ENCODE data around the gene NNT.

Gene NNT

DNA sequence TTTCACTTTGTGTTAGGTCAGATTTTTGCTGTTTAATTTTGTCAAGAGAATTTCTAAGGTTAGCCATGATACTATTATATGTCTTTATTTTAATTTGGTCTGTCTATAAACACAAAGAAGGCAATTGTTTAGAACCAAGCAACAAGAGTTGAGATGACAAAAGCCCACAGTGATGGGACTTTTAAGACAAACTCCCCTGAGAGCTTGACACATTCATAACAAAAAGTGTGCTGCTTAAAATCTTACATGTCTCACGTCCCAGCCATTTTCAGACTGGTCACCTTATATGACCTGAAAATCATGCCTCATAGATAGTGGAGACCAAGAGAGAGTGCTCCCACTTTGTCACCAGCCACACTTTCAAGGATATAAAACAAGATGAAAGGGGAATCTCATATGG, 21.6 kb upstream of the NNT start:
- H3K36me3 ChIP-seq (ENCODE audit: control insufficient read depth, insufficient read depth, low read length), result no peaks in the 10 kb centered on the region; the same call in 1 of the 2 replicates
- no peak overlapping the region for H3K4me3 ChIP-seq (replicated peaks; ENCODE audit: low read depth, low read length)
- H3K27me3 ChIP-seq (replicated peaks; ENCODE audit: control insufficient read depth, insufficient read depth, low read length), result no peaks in the 10 kb centered on the region
- TF ChIP-seq, protein P1, sequence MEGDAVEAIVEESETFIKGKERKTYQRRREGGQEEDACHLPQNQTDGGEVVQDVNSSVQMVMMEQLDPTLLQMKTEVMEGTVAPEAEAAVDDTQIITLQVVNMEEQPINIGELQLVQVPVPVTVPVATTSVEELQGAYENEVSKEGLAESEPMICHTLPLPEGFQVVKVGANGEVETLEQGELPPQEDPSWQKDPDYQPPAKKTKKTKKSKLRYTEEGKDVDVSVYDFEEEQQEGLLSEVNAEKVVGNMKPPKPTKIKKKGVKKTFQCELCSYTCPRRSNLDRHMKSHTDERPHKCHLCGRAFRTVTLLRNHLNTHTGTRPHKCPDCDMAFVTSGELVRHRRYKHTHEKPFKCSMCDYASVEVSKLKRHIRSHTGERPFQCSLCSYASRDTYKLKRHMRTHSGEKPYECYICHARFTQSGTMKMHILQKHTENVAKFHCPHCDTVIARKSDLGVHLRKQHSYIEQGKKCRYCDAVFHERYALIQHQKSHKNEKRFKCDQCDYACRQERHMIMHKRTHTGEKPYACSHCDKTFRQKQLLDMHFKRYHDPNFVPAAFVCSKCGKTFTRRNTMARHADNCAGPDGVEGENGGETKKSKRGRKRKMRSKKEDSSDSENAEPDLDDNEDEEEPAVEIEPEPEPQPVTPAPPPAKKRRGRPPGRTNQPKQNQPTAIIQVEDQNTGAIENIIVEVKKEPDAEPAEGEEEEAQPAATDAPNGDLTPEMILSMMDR (IDR thresholded peaks at IDR 0.05; ENCODE audit: insufficient read depth, low read length, poor library complexity, severe bottlenecking), result no peak
- no peak for DNase-seq (ENCODE audit: extremely low read depth, insufficient read length)

DNA sequence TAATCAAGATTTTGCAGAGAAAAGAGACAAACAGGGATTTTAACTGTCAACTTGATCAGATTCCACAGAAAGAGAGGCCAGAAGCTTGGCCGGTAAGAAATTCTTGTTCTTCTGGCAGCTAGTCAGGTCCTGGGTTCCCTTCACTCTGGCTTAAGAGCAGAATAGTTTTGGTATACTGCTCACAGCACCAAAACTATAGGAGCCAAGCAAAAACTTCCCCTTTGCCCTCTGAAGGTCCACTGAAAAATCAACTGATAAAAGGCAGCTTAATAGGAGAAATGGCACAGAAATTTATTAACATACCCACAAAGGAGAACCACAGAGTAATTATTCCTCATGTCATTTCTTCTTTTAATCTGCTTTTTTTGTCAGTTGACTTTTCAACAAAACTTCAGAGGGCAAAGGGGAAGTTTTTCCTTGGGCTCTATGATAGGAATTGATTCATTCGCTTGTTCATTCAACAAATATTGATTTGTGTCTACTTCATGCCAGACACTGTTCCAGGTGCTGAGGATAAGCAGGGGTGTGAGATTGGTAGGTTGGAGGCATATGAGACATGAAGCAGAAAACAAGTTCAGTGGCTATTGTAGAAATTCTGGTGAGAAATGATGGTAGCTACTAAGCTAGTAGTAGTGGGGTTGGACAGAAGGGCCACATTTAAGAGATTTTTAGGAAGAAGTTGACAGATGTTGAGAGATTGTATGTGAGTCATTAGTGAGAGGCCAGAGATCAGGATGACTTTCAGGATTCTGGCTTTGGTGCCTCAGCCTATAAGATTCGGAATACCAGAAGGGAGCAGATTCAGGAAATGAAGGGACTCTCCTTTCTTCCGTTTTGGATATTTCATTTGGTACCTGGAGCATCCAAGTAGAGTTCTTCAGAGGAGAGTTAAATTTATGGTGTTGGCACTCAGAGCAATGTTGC, 20.6 kb upstream of the NNT start:
- Histone ChIP-seq H3K27me3 (replicated peaks; ENCODE audit: control insufficient read depth, insufficient read depth, low read length) (no peaks in the 10 kb centered on the region), H3K4me3 (replicated peaks; ENCODE audit: low read depth, low read length) (no peak overlapping the region), H3K36me3 (ENCODE audit: control insufficient read depth, insufficient read depth, low read length) (no peaks in the 10 kb centered on the region)
- TF ChIP-seq, protein P1 (IDR thresholded peaks at IDR 0.05; ENCODE audit: insufficient read depth, low read length, poor library complexity, severe bottlenecking), result no peak
- DNase-seq (ENCODE audit: extremely low read depth, insufficient read length), result no peak

DNA sequence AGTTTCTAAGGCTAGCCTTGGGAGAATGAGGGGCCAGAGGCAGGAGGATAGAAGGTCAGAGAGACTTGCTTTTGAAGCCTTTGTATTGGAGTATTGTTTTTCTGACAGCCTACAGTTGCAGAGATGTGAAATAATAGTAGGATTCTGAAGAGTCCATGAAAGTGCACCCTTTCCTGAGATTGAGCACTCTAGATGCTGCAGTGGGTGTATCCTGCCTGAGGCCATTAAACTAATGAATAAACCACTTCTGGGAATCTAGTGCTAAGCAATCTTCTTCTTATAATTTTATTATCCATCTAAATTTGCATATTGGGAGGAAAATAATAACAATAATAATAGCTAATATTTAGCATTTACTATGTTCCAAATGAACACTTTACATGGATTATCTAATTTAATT, 19.3 kb upstream of the NNT start:
- no peak overlapping the region for H3K4me3 ChIP-seq (replicated peaks; ENCODE audit: low read depth, low read length)

DNA sequence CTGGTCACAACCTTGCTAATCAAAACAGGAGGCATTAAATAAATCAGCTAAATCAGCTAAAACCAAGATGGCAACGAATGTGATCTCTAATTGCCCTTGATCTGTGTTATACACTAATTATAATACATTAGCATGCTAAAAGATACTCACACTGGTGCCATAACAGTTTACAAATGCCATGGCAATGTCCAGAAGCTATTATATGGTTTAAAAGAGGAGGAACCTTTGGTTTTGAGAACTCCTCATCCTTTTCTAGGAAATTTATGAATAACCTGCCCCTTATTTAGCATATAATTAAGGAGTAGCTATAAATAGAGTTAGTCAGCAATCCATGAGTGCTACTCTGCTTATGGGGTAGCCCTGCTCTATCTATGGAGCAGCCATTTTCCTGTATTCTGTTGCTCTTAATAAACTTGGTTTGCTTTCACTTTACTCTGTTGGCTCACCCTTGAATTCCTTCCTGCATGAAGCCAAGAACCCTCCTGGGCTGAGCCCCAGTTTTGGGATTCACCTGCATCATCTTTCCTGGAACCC, 18.7 kb upstream of the NNT start:
- TF ChIP-seq, protein P1 (IDR thresholded peaks at IDR 0.05; ENCODE audit: insufficient read depth, low read length, poor library complexity, severe bottlenecking), result no peak
- Histone ChIP-seq H3K4me3 (replicated peaks; ENCODE audit: low read depth, low read length) (no peak overlapping the region), H3K36me3 (ENCODE audit: control insufficient read depth, insufficient read depth, low read length) (no peaks in the 10 kb centered on the region; the same call in 1 of the 2 replicates), H3K27me3 (replicated peaks; ENCODE audit: control insufficient read depth, insufficient read depth, low read length) (no peaks in the 10 kb centered on the region)
- DNase-seq (ENCODE audit: extremely low read depth, insufficient read length), result no peak

More for the DNA sequence above, 19.3 kb upstream of the NNT start:
- DNase-seq (ENCODE audit: extremely low read depth, insufficient read length), result no peak
- no peaks in the 10 kb centered on the region; the same call in 1 of the 2 replicates for H3K36me3 ChIP-seq (ENCODE audit: control insufficient read depth, insufficient read depth, low read length)
- TF ChIP-seq, protein P1 (IDR thresholded peaks at IDR 0.05; ENCODE audit: insufficient read depth, low read length, poor library complexity, severe bottlenecking), result no peak
- no peaks in the 10 kb centered on the region for H3K27me3 ChIP-seq (replicated peaks; ENCODE audit: control insufficient read depth, insufficient read depth, low read length)

DNA sequence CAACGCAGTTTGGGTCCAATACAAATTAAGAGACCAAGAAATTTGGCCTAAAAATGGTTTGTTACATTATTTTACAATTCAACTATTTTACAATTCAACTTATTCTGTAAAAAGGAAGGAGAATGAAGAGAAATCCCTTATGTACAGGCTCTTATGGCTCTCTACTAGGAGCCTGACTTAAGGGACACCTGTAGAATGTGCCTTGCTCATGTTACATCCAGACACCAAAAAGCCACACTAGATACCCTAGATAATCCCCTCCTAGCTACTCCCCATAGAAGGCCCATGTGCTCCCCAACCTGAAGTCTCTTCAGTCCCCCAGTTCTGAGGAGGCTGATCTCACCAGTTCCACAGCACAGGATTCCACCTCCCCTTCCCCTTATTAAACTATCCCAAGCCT, 14.1 kb upstream of the NNT start:
- Histone ChIP-seq H3K36me3 (ENCODE audit: control insufficient read depth, insufficient read depth, low read length) (no peaks in the 10 kb centered on the region; the same call in 1 of the 2 replicates), H3K27me3 (replicated peaks; ENCODE audit: control insufficient read depth, insufficient read depth, low read length) (no peaks in the 10 kb centered on the region), H3K4me3 (replicated peaks; ENCODE audit: low read depth, low read length) (no peak overlapping the region)
- no peak for DNase-seq (ENCODE audit: extremely low read depth, insufficient read length)
- TF ChIP-seq, protein P1 (IDR thresholded peaks at IDR 0.05; ENCODE audit: insufficient read depth, low read length, poor library complexity, severe bottlenecking), result no peak
